SK-N-SH (cell line): ENCODE measurements around the gene FBN1.

Experiments
- CTCF ChIP-seq: fragments of 200-600 bp; sonication (generic); IDR thresholded peaks from 2 replicates; pipeline ENCODE4 v1.6.1; 2017; ENCODE audit warnings: antibody characterized with exemption, mild to moderate bottlenecking, moderate library complexity
- EP300 ChIP-seq, 2 experiments: IDR thresholded peaks; 2 replicates each; pipeline versions ENCODE4 v1.4.0 to v1.6.1; 2012; ENCODE audit warnings: borderline replicate concordance in 1 of 2, low read depth in 1 of 2, low read length in 1 of 2
- EZH2phosphoT487 ChIP-seq: fragments of 200-600 bp; sonication (generic); IDR thresholded peaks from 2 replicates; pipeline ENCODE4 v1.6.1; 2017; ENCODE audit warnings: low read depth, mixed run types, mild to moderate bottlenecking, antibody characterized with exemption, moderate library complexity, borderline replicate concordance
- MXI1 ChIP-seq: IDR thresholded peaks from 2 replicates; pipeline ENCODE4 v1.6.1; 2012; ENCODE audit warnings: mild to moderate bottlenecking, low read depth, low read length, improper control_type of control experiment
- POLR2AphosphoS5 ChIP-seq: IDR thresholded peaks from 2 replicates; pipeline ENCODE4 v1.6.1; 2012; ENCODE audit warnings: low read depth, low read length
- TF ChIP-seq, protein P1 (sequence below): IDR thresholded peaks from 2 replicates; pipeline ENCODE4 v1.4.0; 2012; ENCODE audit warnings: low read depth, borderline replicate concordance
- TF ChIP-seq, protein P2 (sequence below): IDR thresholded peaks from 2 replicates; pipeline ENCODE4 v1.4.0; 2012; ENCODE audit warnings: low read depth

GRCh38 chr15:48459571-48460442 lies 185.7 kb downstream of the FBN1 start:
- TF ChIP-seq EZH2phosphoT487: no peak
- no peak for TF ChIP-seq MXI1
- TF ChIP-seq POLR2AphosphoS5: no peak
- no peak for TF ChIP-seq CTCF
- TF ChIP-seq EP300 (IDR thresholded peaks at IDR 0.05; ENCODE audit: borderline replicate concordance in 1 of 2, low read depth in 1 of 2, low read length in 1 of 2): no peak
- TF ChIP-seq, protein P1, sequence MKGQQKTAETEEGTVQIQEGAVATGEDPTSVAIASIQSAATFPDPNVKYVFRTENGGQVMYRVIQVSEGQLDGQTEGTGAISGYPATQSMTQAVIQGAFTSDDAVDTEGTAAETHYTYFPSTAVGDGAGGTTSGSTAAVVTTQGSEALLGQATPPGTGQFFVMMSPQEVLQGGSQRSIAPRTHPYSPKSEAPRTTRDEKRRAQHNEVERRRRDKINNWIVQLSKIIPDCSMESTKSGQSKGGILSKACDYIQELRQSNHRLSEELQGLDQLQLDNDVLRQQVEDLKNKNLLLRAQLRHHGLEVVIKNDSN: no peak
- TF ChIP-seq, protein P2, sequence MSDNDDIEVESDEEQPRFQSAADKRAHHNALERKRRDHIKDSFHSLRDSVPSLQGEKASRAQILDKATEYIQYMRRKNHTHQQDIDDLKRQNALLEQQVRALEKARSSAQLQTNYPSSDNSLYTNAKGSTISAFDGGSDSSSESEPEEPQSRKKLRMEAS: no peak
